Measurements from ENCODE around the gene OCA2.
"Not testable (repeated sequence)": the region's sequence is repeated elsewhere in the genome, so short reads cannot be mapped to it uniquely, and the experiment has no call there.

The OCA2 gene

DNA sequence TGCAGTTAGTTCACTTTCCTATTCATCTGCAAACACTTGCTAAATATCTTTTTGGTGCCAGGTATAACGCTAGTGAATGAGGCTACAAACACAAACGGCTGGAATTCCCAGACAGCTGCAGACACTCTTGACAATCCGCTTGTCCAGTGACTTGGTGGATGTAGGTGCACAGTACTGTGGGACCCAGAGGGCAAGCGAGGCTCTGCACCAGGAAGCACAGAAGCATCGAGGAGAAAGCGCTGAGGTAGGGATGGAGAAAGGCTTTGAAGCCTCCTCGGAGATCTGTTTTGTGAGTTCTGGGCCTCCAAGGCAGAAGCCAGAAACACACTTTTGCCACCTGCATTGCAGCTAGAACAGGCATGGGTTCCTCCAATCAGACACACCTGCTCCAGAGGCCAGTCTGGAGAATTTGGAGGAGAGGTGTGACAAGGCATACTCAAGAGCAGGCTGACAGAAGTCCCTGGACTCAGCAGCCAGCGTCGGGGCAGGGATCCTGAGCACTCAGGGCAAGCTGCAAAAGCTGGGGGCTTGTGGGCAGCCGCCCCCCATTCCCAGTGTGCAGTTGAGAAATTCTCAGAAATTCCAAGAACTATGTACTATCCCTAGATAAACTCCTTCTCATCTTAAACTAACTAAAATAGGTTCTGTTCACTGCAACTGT lies 232.5 kb downstream of the OCA2 start:
- DNase-seq: no peak

DNA sequence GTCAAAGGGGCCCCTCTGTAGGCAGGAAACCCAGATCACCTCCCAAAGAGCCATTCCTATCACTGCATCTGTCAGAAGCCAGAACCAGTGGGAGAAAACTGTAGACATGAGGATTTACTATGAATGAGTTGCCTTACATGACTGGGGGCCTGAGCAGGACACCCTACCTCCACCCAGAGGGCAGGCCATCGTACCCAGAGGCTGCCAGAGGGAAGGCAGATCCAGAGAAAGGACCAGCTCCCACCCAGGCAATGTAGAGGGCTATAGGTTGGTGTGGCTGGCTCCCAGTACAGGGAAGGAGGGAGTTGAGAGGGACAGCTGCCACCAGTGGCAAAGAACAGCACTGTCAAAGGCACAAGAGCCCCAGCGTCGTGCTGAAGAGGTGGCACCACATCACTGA lies 233.2 kb downstream of the OCA2 start:
- DNase-seq: no peak

- DNase-seq: no peak
These were observed 233.7 kb downstream of the OCA2 start for GRCh38 chr15:27865323-27865922.

- DNase-seq: no peak
These were observed 234.4 kb downstream of the OCA2 start for GRCh38 chr15:27864719-27865118.

DNA sequence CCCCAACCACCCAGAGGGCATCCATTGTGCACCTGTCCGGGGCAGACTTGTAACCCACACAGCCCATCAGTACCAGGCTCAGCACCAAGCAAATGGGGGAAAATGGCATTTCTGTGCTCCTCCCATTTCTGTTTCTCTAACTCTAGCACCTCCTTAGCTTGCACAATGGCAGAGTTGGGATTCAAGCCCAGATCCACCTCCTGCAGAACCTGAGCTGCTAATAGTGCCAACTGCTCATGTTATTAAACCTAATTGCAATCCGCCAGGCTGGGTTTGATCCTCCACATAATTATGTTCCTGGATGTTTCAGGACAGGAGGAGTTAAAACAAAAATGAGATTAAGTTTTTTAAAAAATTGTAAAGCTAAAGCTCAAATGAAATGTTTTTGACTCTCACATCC lies 235.0 kb downstream of the OCA2 start:
- no peak for DNase-seq

GRCh38 chr15:27863000-27863399 lies 236.1 kb downstream of the OCA2 start:
- no peak for DNase-seq

- no peak for DNase-seq
These were observed 237.9 kb downstream of the OCA2 start for GRCh38 chr15:27861171-27861570.

DNA sequence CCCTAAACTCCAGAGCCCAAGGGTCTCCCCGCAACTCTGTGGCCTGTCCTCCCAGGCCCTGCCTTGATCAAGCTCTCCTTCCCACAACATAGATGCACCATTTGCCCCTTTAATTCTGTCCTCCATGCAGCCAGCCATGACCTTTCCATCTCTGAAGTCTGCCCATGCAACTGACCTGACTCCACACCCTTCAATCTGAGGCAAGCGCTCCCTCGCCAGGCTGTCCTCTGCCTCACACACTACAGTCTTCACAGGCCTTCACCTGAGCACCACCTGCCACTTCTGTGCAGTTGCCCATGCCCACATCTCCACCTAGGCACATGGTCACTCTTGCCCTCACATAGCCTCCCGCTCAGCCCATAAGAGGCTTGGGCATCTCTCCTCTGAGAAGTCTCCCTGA lies 244.0 kb downstream of the OCA2 start:
- DNase-seq: no peak

- no peak for DNase-seq
These were observed 244.5 kb downstream of the OCA2 start for GRCh38 chr15:27854601-27855000.

DNA sequence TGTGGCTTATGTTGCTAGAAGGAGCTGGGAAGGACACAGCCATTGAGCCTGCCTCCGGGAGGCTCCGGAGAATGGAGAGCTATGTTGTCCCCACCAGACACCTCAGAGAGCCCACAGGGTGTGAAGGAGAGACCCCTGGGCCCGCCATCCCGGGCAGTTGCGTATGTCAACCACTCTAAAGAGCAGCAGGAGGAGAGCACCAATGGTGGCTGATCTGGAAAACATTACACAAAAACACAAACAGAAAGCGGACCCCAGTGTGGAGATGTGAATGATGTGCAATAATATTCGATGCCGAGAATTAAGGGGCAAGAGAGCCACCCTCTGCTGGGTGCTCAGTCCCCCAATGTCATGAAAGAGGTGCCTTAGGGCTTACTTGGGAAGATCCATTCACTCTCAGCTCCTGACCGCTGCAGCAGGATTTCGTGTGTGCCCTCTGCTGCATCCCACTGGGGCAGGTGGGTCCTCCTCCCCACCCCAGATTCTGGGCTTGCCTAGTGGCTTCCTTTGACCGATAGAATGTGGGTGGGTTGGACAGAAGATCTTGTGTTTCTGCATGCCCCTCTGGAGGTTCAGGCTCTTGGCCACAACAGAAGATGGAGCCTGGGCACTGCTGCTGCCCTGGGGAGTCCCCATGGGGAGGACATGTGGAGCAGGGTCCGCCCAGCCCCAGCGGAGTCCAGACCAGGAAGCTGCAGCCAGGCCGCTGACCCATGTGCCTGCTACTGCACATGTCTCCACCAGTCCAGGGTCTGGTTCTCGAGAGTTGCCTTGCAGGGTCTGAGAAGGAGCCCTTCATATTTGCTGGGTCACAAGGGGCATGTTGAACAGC lies 245.3 kb downstream of the OCA2 start:
- no peak for DNase-seq

GRCh38 chr15:27851858-27852210 lies 247.3 kb downstream of the OCA2 start:
- DNase-seq: no peak

DNA sequence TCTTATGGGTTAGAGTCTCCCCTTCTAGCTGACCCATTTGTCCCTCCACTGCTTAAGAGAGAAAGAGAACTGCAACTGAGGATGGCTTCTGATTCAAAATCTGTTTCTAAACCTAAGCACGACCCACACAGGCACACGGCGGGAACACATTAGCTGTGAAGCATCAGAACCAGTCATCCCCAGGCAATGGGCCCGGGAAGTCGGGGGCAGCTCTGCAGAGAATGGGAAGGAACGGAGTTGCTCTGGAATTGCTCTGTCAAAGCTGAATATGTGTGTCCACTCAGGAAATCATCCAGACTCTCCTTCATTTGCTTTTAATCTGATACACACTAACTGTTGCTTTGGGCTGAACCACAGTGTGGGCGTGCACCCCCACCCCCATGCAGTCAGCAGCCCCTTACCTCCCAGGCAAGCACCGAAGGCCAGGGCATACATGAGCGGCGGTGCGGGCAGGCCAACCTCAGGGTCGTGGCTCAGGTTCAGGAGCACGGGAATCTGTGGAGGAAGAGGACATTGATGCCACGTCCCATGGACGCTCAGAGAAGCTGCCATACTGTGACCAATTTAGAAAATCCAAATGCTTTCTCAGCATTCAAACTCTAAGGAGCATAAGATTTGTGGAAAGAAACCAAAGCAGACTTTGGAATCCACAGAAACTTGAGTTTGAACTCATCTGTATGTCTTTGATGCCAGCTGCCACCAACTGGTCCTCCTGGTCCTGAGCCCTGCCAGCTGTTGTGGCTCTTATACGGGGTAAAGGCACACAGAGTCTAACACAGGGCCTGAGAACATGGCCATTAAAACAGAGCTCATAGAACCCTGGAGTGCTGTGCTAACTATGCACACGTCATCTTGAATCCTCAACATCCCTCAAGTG lies 247.9 kb downstream of the OCA2 start:
- no peak for DNase-seq

DNA sequence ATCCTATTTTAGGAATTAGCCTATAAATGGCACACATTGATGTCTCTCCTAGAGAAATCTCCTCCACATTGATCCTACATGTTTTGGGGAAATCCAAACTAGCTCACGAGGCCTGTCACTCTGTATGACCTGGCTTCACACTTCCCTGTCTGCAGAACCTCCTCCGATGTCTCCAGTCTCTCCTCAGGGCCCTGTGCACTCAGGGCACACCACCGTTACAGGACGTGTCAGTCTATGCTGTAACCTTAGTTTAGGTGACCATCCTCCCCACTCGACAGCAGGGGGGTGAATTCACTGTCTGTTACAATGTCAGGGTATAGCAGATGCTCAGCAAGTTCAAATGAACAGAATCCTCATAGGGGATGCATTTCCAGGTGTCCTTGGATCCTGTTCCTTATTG lies 249.1 kb downstream of the OCA2 start:
- no peak for DNase-seq

DNA sequence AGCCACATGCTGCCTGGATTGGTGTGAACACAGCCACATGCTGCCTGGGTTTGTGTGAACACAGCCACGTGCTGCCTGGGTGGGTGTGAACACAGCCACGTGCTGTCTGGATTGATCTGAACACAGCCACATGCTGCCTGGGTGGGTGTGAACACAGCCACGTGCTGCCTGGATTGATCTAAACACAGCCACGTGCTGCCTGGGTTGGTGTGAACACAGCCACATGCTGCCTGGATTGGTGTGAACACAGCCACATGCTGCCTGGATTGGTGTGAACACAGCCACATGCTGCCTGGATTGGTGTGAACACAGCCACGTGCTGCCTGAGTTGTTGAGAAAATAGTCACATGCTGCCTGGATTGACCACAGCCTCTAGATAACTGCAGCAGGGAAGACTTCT lies 250.2 kb downstream of the OCA2 start:
- not testable (repeated sequence) for DNase-seq

- DNase-seq: no peak
These were observed 251.1 kb downstream of the OCA2 start for GRCh38 chr15:27847775-27848710.

DNA sequence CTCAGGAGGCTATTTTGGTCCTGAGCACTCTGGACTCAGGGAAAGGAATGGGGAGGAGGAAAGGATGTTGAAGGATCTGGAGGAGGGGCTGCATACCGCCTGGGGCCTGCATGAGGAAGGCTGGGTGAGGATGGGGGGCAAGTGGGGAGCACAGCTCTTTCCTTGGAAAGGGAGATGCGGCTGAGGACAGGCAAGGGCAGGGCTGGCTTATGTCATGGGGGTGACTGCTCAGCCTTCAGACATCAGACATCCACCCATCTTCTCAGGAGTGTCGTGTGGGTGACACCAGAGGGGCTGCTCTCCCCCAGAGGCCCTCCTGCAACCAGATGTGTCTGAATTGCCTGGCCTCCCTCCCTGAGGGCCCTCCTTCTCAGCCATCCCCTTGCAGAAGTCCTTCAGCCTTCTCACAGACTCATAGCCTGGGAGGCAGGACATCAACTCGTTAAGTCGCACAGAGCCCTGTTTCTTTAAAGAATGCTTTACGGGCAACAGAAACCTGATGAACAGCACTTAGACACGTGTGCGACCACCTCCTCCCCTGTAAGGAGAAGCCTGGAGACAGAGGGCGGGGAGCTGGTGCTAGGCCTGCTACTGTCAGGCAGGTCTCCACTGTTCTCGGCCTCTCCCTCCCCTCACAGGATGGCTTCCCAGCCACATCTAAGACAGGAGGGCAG lies 252.3 kb downstream of the OCA2 start:
- DNase-seq: no peak

- DNase-seq: no peak
These were observed 253.4 kb downstream of the OCA2 start for GRCh38 chr15:27845535-27846369.

DNA sequence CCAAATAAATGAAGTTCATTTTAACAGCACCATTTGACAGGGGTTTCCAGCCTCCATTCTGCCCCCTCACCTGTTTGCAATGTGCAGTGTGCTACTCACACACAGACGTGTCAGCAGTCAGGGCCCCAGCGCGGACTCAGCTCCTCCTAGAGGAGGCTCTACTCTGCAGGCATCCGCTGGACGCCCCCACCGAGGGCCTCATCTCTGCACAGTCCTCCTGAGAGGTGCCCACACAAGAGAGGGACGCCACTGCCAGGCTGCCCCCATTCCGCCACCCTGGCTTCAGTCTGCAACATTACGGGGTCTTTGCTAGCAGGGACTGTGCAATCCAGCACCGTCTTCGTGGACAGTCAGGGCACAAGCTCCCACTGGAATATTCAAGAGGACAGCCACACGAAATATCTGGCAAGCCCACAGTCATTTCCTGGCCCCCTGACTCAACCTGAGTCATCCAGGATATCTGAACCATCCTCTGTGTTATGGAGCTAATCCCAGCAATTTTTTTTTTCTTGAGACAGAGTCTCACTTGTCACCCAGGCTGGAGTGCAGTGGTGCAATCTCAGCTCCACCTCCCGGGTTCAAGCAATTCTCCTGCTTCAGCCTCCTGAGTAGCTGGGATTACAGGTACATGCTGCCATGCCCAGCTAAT lies 255.0 kb downstream of the OCA2 start:
- no peak for DNase-seq

DNA sequence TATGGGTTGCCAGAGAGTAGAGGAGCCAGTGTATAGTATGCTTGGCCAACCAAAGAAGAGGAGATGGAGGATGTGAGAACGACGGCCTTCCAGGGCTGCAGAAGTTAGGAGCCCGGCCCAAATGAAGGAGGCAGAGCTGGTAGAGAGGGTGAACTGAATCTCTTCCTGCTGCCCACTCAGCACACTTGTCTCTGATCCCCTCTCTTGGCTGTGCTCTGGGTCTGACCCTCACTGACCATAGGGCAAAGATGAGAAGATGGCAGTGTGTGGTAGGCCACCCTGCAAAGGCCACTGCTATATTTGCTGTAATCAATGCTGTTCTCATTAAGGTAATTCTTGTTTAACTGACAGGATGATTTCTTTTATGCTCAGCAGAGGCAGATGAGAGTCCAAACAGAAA lies 256.0 kb downstream of the OCA2 start:
- DNase-seq: no peak

DNA sequence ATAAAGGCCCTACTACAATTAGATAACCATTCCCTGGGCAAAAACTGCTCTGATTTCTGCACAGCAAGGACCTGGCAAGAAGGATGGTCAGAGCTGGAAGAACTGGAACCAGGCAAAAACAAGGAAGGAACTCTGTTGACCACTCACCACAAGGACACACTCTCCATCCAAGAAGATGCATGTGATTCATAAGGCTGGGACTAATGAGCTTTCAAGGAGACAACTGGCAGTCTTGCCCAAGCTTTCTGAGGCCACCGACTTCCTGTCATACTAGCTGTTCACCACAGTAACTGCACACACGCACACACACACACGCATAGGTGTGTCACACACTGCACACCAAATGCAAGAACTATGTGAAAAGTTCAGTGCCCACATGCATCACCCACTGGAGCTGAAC lies 256.6 kb downstream of the OCA2 start:
- no peak for DNase-seq
